Measurements from ENCODE around the gene DCK.

Gene DCK

DNA sequence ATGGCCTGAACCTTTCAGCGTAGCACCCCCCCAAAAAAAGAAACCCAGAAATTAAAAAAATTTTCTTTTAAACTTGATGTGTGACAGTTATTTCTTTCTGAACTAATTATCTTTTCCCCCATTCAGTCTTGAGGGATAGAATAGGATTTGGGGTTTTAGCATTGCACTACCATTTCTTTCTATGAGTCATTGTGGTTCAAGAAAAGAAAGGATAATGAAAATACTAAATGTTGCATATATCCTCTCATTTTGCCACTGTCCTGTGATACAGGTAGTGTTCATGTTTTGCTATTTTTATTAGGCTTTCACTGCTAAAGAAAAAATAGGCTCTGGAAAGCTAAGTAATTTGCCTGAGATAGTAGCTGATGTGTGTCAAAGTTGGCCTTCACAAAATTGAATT lies 39.4 kb upstream of the DCK start:
- TF ChIP-seq CEBPB (IDR thresholded peaks at IDR 0.05) (no peak), CREB1 (IDR thresholded peaks at IDR 0.05; ENCODE audit: low read depth) (no peak), YY1 (IDR thresholded peaks at IDR 0.05; ENCODE audit: low read depth) (no peak), FOXM1 (IDR thresholded peaks at IDR 0.05; ENCODE audit: borderline replicate concordance, low read depth) (no peak), RAD21 (IDR thresholded peaks at IDR 0.05; ENCODE audit: low read depth) (no peak), REST (IDR thresholded peaks at IDR 0.05; ENCODE audit: low read depth) (no peak), ZBTB7A (IDR thresholded peaks at IDR 0.05; ENCODE audit: low read depth) (no peak), EGR1 (IDR thresholded peaks at IDR 0.05) (no peak), NFIC (IDR thresholded peaks at IDR 0.05) (no peak), MAX (IDR thresholded peaks at IDR 0.05) (no peak), EP300 (IDR thresholded peaks at IDR 0.05; ENCODE audit: borderline replicate concordance) (no peak)

DNA sequence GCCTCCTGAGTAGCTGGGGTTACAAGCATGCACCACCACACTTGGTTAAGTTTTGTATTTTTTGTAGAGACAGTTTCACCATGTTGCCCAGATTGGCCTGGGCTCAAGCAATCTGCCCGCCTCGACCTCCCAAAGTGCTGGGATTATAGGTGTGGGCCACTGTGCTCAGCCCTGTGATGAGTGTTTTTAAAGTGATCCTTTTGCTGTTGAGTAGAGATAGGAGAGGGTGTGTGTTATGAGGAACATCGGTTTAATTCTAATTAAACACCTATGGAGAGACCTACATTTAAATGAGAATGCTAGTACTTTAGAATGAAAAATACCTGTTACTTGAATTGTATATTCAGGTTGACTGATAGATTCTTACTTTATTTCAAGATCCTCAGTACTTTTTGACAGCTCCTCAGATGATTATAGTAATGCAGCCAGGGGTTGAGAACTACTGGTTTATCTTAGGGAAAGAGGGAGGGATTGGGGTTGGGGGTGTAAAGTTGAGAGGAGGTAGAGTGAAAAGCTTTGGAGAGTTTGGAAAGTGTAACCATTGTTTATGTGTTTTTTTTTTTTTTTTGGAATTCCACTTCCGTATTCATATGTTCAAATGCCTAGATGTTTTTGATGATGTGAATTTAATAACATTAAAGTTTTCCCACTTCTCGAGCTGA lies 36.8 kb upstream of the DCK start:
- no peak for TF ChIP-seq TAF1 (IDR thresholded peaks at IDR 0.05; ENCODE audit: low read depth)
- TF ChIP-seq EGR1 (IDR thresholded peaks at IDR 0.05): no peak
- TF ChIP-seq NFIC (IDR thresholded peaks at IDR 0.05): no peak
- no peak for TF ChIP-seq EP300 (IDR thresholded peaks at IDR 0.05; ENCODE audit: borderline replicate concordance)
- TF ChIP-seq REST (IDR thresholded peaks at IDR 0.05; ENCODE audit: low read depth): no peak
- TF ChIP-seq, protein P1, sequence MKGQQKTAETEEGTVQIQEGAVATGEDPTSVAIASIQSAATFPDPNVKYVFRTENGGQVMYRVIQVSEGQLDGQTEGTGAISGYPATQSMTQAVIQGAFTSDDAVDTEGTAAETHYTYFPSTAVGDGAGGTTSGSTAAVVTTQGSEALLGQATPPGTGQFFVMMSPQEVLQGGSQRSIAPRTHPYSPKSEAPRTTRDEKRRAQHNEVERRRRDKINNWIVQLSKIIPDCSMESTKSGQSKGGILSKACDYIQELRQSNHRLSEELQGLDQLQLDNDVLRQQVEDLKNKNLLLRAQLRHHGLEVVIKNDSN (IDR thresholded peaks at IDR 0.05): no peak

DNA sequence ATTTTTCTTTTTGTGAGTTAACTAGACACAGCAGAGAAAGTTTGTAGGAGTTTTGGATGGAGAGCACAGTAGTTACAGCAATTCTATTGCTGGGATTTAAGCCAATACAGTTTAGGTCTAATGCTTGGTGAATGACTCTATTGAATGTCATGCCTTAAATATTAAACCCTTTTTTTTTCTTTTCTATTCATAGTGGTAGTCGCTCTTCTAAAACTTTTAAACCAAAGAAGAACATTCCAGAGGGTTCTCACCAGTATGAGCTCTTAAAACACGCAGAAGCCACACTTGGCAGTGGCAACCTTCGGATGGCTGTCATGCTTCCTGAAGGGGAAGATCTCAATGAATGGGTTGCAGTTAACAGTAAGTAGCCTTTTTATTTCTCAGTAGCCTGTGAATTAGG lies 34.8 kb upstream of the DCK start:
- TF ChIP-seq, protein P1 (IDR thresholded peaks at IDR 0.05): no peak
- TF ChIP-seq MAX (IDR thresholded peaks at IDR 0.05): no peak
- no peak for TF ChIP-seq EP300 (IDR thresholded peaks at IDR 0.05; ENCODE audit: borderline replicate concordance)
- TF ChIP-seq ZBTB7A (IDR thresholded peaks at IDR 0.05; ENCODE audit: low read depth): no peak
- no peak for TF ChIP-seq TCF12 (IDR thresholded peaks at IDR 0.05; ENCODE audit: low read depth)
- no peak for TF ChIP-seq RAD21 (IDR thresholded peaks at IDR 0.05; ENCODE audit: low read depth)
- TF ChIP-seq YY1 (IDR thresholded peaks at IDR 0.05; ENCODE audit: low read depth): no peak
- no peak for TF ChIP-seq CREB1 (IDR thresholded peaks at IDR 0.05; ENCODE audit: low read depth)
- no peak for TF ChIP-seq EGR1 (IDR thresholded peaks at IDR 0.05)
- TF ChIP-seq REST (IDR thresholded peaks at IDR 0.05; ENCODE audit: low read depth): no peak
- no peak for TF ChIP-seq TAF1 (IDR thresholded peaks at IDR 0.05; ENCODE audit: low read depth)
- TF ChIP-seq NFIC (IDR thresholded peaks at IDR 0.05): no peak

GRCh38 chr4:70969076-70969475 lies 24.4 kb upstream of the DCK start:
- TF ChIP-seq EGR1 (IDR thresholded peaks at IDR 0.05): no peak
- TF ChIP-seq FOXM1 (IDR thresholded peaks at IDR 0.05; ENCODE audit: borderline replicate concordance, low read depth): no peak
- no peak for TF ChIP-seq NFIC (IDR thresholded peaks at IDR 0.05)
- TF ChIP-seq TCF12 (IDR thresholded peaks at IDR 0.05; ENCODE audit: low read depth): no peak
- TF ChIP-seq, protein P1 (IDR thresholded peaks at IDR 0.05): no peak
- no peak for TF ChIP-seq YY1 (IDR thresholded peaks at IDR 0.05; ENCODE audit: low read depth)
- no peak for TF ChIP-seq MAX (IDR thresholded peaks at IDR 0.05)
- TF ChIP-seq TAF1 (IDR thresholded peaks at IDR 0.05; ENCODE audit: low read depth): no peak
- TF ChIP-seq ZBTB7A (IDR thresholded peaks at IDR 0.05; ENCODE audit: low read depth): no peak
- TF ChIP-seq CREB1 (IDR thresholded peaks at IDR 0.05; ENCODE audit: low read depth): no peak
- no peak for TF ChIP-seq RAD21 (IDR thresholded peaks at IDR 0.05; ENCODE audit: low read depth)
- TF ChIP-seq TEAD4 (IDR thresholded peaks at IDR 0.05): no peak
- no peak for TF ChIP-seq REST (IDR thresholded peaks at IDR 0.05; ENCODE audit: low read depth)
- no peak for TF ChIP-seq CEBPB (IDR thresholded peaks at IDR 0.05)
- no peak for TF ChIP-seq EP300 (IDR thresholded peaks at IDR 0.05; ENCODE audit: borderline replicate concordance)
